Raji (cell line): ENCODE measurements around the gene SLC16A11.

ENCODE experiments used
- POLR2A ChIP-seq: IDR thresholded peaks from 2 replicates; pipeline ENCODE4 v1.6.1; 2011; ENCODE audit warnings: low read depth, low read length, control low read depth; ENCODE audit not compliant: insufficient read depth

SLC16A11 gene

GRCh38 chr17:7035591-7036368 lies 8.1 kb downstream of the SLC16A11 start, which contains the start of gene SLC16A13:
SLC16A13 (plus strand) TSS chr17:7036015; CDS start chr17:7036383, 368 bp downstream.
- TF ChIP-seq POLR2A, result peak; percentile 97

- no peak for TF ChIP-seq POLR2A
Measured at GRCh38 chr17:7034955-7035590, 8.8 kb downstream of the SLC16A11 start.

- no peak for TF ChIP-seq POLR2A
Measured at GRCh38 chr17:7029659-7030058, 14.2 kb downstream of the SLC16A11 start.

GRCh38 chr17:7029096-7029495 lies 14.8 kb downstream of the SLC16A11 start:
- no peak for TF ChIP-seq POLR2A

- no peak for TF ChIP-seq POLR2A
Measured at GRCh38 chr17:7027335-7027734, 16.6 kb downstream of the SLC16A11 start.

- TF ChIP-seq POLR2A, result no peak
Measured at GRCh38 chr17:7026471-7027115, 17.3 kb downstream of the SLC16A11 start.

GRCh38 chr17:7025245-7025644 lies 18.6 kb downstream of the SLC16A11 start:
- TF ChIP-seq POLR2A, result no peak

- TF ChIP-seq POLR2A, result no peak
Measured at GRCh38 chr17:7024402-7024785, 19.5 kb downstream of the SLC16A11 start.

GRCh38 chr17:7023576-7024401 lies 20.1 kb downstream of the SLC16A11 start:
- no peak for TF ChIP-seq POLR2A

- TF ChIP-seq POLR2A, result no peak
Measured at GRCh38 chr17:7022781-7023571, 20.9 kb downstream of the SLC16A11 start, which contains the start of gene BCL6B. BCL6B (plus strand) TSS chr17:7023050; CDS start chr17:7023672, 622 bp downstream.

- TF ChIP-seq POLR2A, result no peak
Measured at GRCh38 chr17:7021993-7022778, 21.7 kb downstream of the SLC16A11 start.

- TF ChIP-seq POLR2A, result no peak
Measured at GRCh38 chr17:7020894-7021664, 22.8 kb downstream of the SLC16A11 start.
